AG09319 (cell line): ENCODE results near the gene CROCC.
"Not testable (repeated sequence)": the region's sequence is repeated elsewhere in the genome, so short reads cannot be mapped to it uniquely, and the experiment has no call there.

Source experiments
- DNase-seq: peaks from one replicate; pipeline ENCODE4 v3.0.0-alpha.2; 2010; ENCODE audit warnings: low read depth; ENCODE audit errors: extremely low read depth
- CTCF ChIP-seq: IDR thresholded peaks from 2 replicates; pipeline ENCODE4 v1.5.1; 2011; ENCODE audit warnings: low read depth, mild to moderate bottlenecking, inconsistent platforms, low read length, moderate library complexity

CROCC gene

GRCh38 chr1:16888860-16889816, 32.6 kb upstream of the CROCC start:
- peak; percentile 49 for DNase-seq
- TF ChIP-seq CTCF = peak; percentile 26

- not testable (repeated sequence) for DNase-seq
These were observed 31.2 kb upstream of the CROCC start for GRCh38 chr1:16890539-16891021.

GRCh38 chr1:16891057-16891456, 30.7 kb upstream of the CROCC start:
- DNase-seq = not testable (repeated sequence)

- not testable (repeated sequence) for DNase-seq
These were observed 28.7 kb upstream of the CROCC start for GRCh38 chr1:16892978-16893525.

GRCh38 chr1:16893796-16894195, 27.9 kb upstream of the CROCC start:
- DNase-seq = not testable (repeated sequence)

GRCh38 chr1:16894338-16894737, 27.4 kb upstream of the CROCC start:
- not testable (repeated sequence) for DNase-seq

- not testable (repeated sequence) for DNase-seq
These were observed 26.5 kb upstream of the CROCC start for GRCh38 chr1:16895233-16895597.

- DNase-seq = peak; percentile 99
These were observed 26.0 kb upstream of the CROCC start, which contains the start of gene RNU1-2 for GRCh38 chr1:16895598-16896315. TSS of gene RNU1-2 (plus strand) at chr1:16895980.

- DNase-seq = peak; percentile 79
These were observed 25.2 kb upstream of the CROCC start for GRCh38 chr1:16896316-16897055.

- not testable (repeated sequence) for DNase-seq
These were observed 24.1 kb upstream of the CROCC start for GRCh38 chr1:16897653-16898052.

GRCh38 chr1:16898298-16898697, 23.4 kb upstream of the CROCC start:
- DNase-seq = not testable (repeated sequence)

- DNase-seq = not testable (repeated sequence)
These were observed 22.7 kb upstream of the CROCC start for GRCh38 chr1:16899020-16899419.

GRCh38 chr1:16900751-16901150, 21.0 kb upstream of the CROCC start:
- no peak for DNase-seq
- TF ChIP-seq CTCF = peak; percentile 15

- not testable (repeated sequence) for DNase-seq
These were observed 20.4 kb upstream of the CROCC start for GRCh38 chr1:16901371-16901770.
